Fibroblast of upper back skin (primary cell): ENCODE data around the gene TMPRSS11E.
"Not testable (repeated sequence)": the region's sequence is repeated elsewhere in the genome, so short reads cannot be mapped to it uniquely, and the experiment has no call there.

Experiments
- DNase-seq: peaks from one replicate; pipeline ENCODE4 v3.0.0-alpha.2; 2013

The TMPRSS11E gene

DNA sequence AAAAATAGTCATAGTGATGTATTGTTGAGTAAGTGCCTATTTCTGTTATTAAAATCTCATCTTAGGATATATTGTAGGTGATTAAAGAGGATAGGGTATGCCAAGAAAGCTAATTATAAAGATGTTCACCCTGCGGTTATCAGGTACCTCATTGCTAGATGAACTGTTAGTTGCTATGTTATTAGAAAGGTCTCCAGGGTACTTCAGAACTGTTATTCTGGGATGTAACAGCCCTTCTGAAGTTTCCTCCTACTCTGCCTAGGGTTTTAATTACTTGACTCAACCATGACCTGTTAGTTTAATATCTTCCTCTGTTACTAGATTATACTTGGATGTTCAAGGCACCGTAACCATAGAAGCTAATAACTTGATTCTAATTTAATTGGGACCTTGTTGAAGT is 15.4 kb downstream of the TMPRSS11E start:
- DNase-seq, result no peak

DNA sequence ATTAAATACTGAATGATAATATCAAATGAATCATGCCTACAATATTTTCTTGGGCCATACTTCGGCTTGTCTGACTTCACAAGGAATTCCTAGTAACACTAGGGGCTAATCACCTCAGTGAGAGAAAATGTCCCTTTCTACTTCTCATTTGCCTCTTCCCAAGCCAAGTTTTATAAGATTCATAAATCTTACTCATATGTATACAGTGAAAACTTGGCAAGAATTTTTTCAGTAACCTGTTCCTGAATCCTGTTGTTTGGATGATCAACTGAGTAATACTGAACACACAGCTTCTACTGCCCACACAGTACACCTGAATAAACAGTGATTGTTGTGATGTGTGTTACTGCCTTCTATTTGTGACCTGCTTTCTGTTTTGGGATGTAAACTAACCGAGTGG is 16.5 kb downstream of the TMPRSS11E start:
- DNase-seq, result no peak

DNA sequence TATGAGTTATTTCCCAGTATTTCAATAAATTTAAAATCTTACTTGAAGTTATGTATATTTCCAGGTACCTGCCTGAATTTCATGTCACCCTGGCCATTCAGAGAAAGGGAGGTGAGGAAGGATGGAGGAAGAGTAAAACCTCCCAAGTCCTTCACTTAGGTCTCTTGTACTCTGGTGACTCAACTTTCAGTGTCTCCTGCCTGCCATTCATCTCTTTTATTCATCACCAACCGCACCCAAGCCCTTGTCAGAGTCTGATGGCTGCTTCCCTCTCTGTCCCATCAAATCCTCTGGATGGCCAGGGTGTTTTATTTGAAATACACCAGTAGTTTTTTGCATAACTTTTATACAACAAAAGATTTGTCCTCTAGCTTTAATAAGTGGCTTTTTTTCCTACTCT is 17.8 kb downstream of the TMPRSS11E start:
- no peak for DNase-seq

- peak; percentile 73 for DNase-seq
Measured at GRCh38 chr4:68466185-68466584, 18.9 kb downstream of the TMPRSS11E start.

- DNase-seq, result no peak
Measured at GRCh38 chr4:68466751-68467150, 19.5 kb downstream of the TMPRSS11E start.

DNA sequence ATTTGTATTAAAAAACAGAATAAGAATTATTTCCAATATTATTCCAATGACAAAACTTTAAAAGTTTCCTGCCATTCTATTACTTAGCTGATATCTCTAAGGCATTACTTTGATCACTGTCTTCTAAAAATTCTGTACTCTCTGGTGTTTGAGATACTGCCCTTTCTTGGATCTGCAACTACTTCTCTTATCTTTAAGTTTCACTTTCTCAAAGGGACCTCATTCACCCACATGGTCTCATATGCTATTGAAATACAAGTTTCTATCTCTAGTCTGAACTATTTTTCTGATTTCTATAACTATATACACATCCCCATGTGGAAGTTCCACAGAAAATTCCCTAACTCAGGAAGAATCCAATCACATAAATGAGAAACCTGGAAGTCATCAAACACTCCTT is 22.2 kb downstream of the TMPRSS11E start:
- DNase-seq, result no peak

DNA sequence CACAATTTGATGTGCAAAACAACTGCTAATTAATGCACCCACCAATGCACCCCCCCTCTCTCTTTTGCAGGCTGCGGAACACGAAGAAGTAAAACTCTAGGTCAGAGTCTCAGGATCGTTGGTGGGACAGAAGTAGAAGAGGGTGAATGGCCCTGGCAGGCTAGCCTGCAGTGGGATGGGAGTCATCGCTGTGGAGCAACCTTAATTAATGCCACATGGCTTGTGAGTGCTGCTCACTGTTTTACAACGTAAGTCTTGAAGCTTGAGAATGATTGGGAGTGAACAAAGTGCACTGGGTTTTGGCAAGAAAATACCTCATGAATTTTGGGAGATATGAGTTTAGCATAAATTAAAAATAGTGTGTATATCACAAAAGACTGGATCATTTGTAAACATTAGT is 28.9 kb downstream of the TMPRSS11E start:
- DNase-seq, result peak; percentile 38

DNA sequence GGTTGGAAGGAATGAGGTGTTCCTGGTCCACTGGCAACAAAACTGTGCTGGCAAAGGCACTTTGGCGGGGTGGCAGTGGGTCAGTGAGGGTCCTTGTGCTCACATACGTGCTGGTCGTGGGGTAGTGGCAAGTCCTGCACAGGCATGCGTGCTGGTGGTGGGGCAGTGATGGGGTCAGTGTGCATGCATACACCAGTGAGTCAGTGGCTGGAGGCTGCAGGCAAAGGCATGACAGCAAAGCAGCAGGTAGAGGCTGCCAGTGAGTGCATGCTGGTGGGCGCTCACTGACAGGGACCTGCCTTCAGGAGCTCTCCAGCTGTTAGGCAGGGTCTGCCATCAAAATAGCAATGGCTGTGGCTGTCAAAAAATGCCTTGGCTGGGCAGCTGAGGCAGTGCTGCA is 42.1 kb downstream of the TMPRSS11E start:
- DNase-seq, result no peak

DNA sequence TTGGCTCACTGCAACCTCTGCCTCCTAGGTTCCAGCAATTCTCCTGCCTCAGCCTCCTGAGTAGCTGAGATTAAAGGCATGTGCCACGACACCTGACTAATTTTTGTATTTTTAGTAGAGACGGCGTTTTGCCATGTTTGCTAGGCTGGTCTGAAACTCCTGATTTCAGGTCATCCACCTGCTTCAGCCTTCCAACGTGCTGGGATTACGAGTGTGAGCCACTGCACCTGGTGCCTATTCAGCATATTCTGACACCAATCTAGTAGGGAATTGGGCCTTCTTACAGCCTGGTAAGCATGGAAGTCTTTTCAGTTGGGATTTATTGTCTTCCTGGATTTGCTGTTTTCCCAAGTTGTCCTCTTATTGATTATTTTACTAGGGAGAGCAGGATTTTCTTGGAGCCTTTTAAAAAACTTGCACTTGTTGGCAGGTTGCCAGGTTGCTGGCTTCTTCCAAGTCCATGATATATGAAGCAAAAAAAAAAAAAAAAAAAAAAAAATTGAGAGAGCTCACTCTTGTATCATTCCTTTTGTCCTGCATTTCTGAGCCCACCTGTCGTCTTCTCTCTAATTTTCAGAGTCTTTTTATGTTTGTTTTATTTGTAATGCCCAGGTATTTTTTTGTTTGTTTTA is 43.7 kb downstream of the TMPRSS11E start:
- DNase-seq, result no peak

DNA sequence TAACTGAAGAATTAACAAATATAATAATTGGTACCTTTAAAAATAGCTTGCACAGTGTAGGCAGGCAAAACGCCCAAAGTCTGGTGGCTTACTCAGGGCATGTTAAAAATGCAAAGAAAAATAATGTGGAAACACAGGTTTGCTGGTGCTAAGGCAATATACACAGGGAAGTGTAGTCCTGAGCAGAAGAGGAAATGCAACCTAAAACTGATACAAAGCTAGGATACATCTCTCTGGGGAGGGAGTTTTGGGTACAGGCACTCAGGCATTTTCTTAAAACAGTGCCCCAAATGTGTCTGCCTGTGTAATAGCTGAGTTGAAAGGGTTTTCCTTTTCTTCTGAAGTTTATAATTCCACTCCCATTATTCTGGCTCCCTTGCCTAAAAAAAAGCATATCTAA is 47.4 kb downstream of the TMPRSS11E start:
- no peak for DNase-seq

- peak; percentile 55 for DNase-seq
Measured at GRCh38 chr4:68498413-68499007, 51.2 kb downstream of the TMPRSS11E start.

DNA sequence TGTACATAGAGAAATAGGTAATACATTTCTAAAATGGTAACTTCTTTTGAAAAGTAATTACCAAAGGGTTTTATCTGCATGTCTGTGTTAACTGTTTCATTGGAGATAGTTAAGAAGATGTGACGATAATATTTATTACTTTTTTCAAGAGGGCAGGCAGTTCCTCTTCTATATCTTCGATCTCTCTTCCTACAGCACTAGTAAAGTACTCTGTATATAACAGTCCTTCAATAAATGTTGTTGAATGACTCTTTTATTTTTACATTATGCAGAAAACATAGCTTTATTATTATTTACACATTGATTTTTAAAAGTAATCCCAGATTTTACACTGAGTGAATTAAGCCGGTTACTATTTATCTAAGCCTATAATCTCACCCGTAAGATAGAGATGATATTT is 51.8 kb downstream of the TMPRSS11E start:
- no peak for DNase-seq

GRCh38 chr4:68503462-68503861 is 56.2 kb downstream of the TMPRSS11E start:
- DNase-seq, result not testable (repeated sequence)

- DNase-seq, result not testable (repeated sequence)
Measured at GRCh38 chr4:68504836-68505235, 57.6 kb downstream of the TMPRSS11E start.

DNA sequence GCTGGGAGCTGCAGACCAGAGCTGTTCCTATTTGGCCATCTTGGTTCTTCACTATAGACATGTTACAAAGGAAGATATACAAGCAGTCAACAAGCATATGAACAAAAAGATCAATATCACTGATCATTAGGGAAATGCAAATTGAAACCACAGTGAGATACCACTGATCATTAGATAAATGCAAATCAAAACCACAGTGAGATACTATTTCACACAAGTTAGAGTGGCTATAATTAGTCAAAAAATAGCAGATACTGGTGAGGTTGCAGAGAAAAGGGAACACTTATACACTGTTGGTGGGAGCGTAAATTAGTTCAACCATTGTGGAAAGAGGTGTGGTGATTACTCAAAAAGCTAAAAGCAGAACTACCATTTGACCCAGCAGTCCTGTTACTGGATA is 58.2 kb downstream of the TMPRSS11E start:
- not testable (repeated sequence) for DNase-seq

- DNase-seq, result no peak
Measured at GRCh38 chr4:68518889-68519288, 71.6 kb downstream of the TMPRSS11E start.

- no peak for DNase-seq
Measured at GRCh38 chr4:68520985-68521384, 73.7 kb downstream of the TMPRSS11E start.

DNA sequence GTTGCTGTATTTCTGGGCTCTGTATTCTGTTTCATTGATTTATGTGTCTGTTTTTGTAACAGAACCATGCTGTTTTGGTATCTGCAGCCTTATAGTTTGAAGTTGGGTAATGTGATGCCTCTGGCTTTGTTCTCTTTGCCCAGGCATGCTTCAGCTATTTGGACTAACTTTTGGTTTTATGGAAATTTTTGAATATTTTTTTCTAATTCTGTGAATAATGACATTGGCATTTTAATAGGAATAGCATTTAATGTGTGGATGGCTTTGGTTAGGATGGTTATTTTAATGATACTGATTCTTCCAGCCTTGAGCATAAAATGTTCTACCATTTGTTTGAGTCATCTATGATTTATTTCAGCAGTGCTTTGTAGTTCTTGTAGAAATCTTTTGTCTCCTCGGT is 75.0 kb downstream of the TMPRSS11E start:
- DNase-seq, result not testable (repeated sequence)

GRCh38 chr4:68535974-68536373 is 88.7 kb downstream of the TMPRSS11E start:
- DNase-seq, result no peak

DNA sequence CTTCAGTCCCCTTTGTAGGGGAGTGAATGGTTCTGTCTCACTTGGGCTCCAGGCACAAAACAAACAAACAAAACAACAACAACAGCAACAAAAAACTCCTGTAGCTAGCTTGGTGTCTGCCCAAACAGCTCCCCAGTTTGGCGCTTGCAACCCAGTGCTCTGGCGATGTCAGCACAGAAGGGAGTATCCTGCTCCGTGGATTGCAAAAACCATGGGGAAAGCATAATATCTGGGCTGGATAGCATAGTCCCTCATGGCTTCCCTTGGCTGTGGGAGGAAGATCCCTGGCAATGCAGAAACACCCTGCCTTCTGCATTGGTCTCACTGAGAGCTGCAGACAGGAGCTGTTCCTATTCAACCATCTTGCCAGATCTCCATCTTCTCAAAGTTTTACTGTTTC is 89.1 kb downstream of the TMPRSS11E start:
- DNase-seq, result no peak

- DNase-seq, result not testable (repeated sequence)
Measured at GRCh38 chr4:68542742-68543141, 95.5 kb downstream of the TMPRSS11E start.
